Mesodermal cell (in vitro differentiated cells): ENCODE results near the gene UCHL1.
"Not testable (repeated sequence)": the region's sequence is repeated elsewhere in the genome, so short reads cannot be mapped to it uniquely, and the experiment has no call there.

Experiments used
- H3K27ac ChIP-seq: 2 replicates; pipeline ENCODE4 v1.7.0; 2013; ENCODE audit warnings: mild to moderate bottlenecking, low read depth, low read length, moderate library complexity; ENCODE audit not compliant: severe bottlenecking
- H3K36me3 ChIP-seq: 2 replicates; pipeline ENCODE4 v1.7.1; 2013; ENCODE audit warnings: mild to moderate bottlenecking, low read length, moderate library complexity; ENCODE audit not compliant: control insufficient read depth, insufficient read depth
- H3K4me1 ChIP-seq: one replicate; pipeline ENCODE4 v1.7.1; 2013; ENCODE audit warnings: mild to moderate bottlenecking, low read length; ENCODE audit not compliant: insufficient read depth, control insufficient read depth, poor library complexity, severe bottlenecking
- H3K4me3 ChIP-seq: 2 replicates; pipeline ENCODE4 v1.7.0; 2013; ENCODE audit warnings: low read length, control low read depth, mild to moderate bottlenecking; ENCODE audit not compliant: insufficient read depth, poor library complexity, severe bottlenecking; ENCODE audit errors: extremely low read depth
- H3K9me3 ChIP-seq: 2 replicates; pipeline ENCODE4 v1.7.1; 2013; ENCODE audit warnings: mild to moderate bottlenecking, low read length, moderate library complexity; ENCODE audit not compliant: control insufficient read depth
- WGBS, 2 experiments: methylation state at CpG; one replicate each; pipeline ENCODE4 v1.1.5; 2013; ENCODE audit warnings: missing lambda C conversion rate in 2 of 2; ENCODE audit not compliant: insufficient coverage in 2 of 2; 5-methylcytosine and 5-hydroxymethylcytosine counted together

Gene UCHL1

GRCh38 chr4:41315426-41315825, 58.7 kb downstream of the UCHL1 start:
- H3K27ac ChIP-seq, H3K4me3 ChIP-seq, H3K36me3 ChIP-seq, H3K9me3 ChIP-seq: not testable (repeated sequence)
- 94 to 99% methylated on average over 11 to 12 of the region's 14 CpGs for WGBS, 2 experiments
- H3K4me1 ChIP-seq, result peaks cover 13% of the 10 kb centered on the region

GRCh38 chr4:41315862-41316261, 59.1 kb downstream of the UCHL1 start:
- WGBS, 2 experiments, result 85% methylated on average over 1 of the region's 1 CpG; no CpG with 5 or more reads in 1 of the 2 experiments
- Histone ChIP-seq H3K27ac (no peak overlapping the region), H3K9me3 (peaks cover under 1% of the 10 kb centered on the region), H3K36me3 (no peaks in the 10 kb centered on the region), H3K4me1 (peaks cover 13% of the 10 kb centered on the region), H3K4me3 (no peak overlapping the region)
